ENCODE measurements around the gene ROR1.

Gene ROR1

GRCh38 chr1:63983391-63984256 lies 209.8 kb downstream of the ROR1 start:
- DNase-seq = no peak

DNA sequence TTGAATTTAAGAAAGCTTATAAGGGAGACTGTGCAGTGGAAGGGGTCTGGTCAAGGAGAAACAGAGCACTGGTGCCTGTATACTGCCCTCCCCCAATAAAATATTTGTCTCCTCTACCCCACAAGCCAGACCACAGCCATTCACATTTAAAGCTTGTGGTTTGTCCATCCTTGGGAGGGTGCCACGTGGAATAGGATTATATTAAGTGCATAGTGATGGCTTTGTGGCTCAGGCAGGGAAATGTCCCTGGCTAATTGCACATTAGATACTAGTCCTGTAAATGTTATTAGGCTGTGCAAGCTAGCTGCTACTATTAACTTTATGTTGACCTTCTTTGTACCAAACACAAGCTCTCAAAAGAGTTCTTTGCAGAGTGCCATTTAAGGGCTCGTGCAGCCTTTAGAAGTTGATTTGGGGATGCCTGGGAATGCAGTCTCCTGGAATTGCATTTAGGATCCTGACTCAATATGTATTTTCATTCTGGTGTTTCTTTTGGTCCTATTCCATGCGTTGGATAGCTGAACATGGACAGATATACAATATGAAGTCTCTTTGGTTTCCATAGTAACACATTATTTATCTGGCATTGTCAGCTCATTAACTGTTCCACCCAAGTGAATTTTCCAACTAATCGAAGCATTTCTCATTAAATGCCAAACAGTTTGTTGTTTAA lies 210.6 kb downstream of the ROR1 start:
- DNase-seq = no peak

DNA sequence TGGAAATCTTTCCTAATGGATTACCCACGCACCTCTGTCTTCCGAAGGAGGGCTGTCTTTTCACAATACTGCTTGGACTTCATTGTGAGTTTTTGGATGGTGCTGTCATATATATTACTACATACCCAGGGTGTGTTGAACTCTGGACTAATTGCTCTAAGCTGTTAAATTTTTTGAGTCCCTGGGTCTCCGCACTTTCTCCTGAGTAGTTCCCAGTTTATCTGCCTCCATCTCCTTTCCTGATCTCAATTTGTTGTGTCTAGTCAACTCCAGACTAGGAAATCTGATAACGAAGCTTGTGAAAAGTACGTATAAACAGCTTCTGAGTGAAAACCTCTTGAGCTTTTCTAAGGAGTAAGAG lies 211.1 kb downstream of the ROR1 start:
- no peak for DNase-seq

DNA sequence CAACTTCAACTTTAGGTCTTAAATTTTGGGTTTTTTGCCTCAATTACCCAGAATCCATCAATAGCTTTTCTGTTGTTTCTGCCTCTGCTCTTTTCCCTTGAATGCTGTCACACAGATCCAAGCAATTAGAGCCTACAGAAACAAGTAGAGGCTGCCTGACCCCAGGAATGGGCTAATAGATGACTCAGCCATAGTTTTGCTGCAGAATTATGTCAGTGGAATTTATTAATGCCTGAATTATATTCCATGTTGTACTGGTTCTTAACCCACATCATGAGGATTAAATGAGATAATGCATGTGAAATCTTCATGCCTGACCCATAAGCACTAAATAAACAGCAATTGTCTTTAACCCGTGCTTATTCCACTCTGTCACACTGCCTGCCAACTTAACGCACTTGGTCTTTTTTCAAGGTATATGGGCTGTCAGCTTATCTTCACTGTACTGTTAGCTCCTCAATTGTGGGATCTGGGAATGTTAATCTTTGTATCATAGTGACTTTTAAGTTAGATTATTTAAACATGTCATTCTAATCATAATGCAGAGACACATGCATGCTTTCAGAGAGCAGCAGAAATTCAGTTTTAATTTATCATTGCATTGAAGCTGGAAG lies 213.3 kb downstream of the ROR1 start:
- no peak for DNase-seq

- no peak for DNase-seq
Measured at GRCh38 chr1:63987628-63988024, 213.8 kb downstream of the ROR1 start.

- DNase-seq = no peak
Measured at GRCh38 chr1:63988941-63989340, 215.1 kb downstream of the ROR1 start.

DNA sequence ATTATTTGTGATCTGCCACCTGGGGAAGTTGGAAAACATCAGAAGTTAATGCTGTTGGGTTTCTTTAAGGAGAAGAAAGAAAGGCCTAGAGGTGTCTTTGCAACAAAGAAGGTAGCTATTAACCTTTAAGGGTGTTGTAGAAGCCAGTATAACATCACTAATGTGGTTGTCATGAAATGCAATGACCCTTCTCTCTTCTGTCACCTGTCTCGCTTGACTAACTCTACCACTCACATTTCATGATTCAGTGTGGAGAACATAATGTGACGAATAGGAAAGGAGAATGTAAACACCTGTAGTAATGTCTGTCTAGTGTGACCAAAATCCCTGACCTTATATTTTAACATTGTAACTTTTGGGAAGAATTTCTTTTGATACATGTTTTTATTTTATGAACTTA lies 217.9 kb downstream of the ROR1 start:
- DNase-seq = no peak

DNA sequence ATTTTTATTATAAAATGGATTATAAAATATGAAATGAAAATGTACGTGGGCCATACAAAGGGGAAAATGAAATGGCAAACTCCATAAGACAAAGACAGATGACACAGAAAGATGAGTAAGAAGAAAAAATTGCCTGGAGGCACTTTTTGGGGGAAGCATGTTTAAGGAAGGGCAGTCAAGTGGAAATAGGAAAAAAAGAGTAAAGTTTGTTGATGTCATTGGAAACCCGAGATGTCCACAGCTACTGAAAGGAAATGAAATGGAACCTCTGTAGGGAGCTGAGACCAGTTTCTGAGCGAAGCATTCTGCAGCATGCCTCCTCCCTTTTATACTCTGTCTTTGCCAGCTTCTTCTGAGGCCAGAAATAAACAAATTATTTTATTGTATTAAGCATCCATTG lies 226.2 kb downstream of the ROR1 start:
- DNase-seq = no peak

DNA sequence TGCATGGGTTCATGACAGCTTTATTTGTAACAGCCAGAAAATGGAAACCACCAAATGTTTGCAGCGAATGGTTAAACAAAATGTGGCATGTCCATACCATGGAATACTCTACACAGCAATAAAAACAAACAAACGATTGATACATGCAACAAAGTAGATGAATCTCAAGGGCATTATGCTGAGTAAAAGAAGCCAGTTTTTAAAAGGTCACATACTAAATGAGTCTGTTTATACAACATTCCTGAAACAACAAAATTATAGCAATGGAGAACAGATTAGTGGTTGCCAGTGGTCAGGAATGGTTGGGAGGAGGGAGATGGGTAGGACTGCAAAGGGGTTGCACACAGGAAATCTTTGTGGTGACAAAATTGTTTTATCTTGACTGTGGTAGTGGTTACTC lies 227.2 kb downstream of the ROR1 start:
- no peak for DNase-seq

DNA sequence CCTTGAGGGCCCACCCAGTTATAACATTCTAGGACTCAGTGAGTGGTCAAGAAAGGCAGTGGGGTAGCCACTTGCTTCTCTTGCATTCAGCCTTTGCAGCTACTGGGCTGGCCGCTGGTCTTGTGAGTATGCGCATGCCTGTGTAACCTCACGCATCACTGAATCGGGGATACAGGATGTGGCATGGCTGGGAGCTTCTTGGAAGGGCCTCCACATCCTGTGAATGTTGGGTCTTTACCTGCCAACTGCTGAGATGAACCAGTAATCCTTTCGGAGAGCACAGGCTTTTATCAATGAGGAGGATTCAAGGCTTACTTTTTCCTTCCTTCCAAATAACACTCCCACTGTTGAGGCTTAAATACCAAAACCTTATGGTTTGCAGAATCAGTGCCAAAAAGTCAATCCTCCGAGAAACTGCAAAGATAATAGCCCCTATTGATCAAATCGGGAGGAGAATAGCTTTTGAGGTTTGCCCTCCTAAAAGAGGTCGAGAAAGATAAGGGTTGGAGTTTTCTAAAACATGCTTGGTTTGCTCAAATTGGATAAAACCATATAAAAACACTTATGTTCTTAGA lies 230.7 kb downstream of the ROR1 start:
- DNase-seq = no peak

DNA sequence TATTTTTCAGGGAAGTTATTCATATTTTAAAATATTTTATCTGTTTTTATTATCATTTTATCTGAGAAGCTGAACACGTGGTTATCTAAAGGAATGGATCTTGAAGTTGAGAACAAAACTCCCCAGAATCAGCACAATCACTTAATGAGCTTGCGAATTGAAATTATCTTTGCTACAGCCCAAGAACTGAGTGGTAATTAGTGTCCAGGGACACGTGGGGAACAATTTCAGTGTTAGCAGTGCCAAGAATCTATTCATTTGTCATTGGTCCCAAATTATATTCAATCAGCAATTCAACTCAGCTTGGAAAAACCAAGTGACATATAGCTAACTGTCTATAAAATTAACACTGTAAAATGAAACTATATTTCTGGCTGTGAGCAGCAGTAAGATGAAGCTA lies 232.0 kb downstream of the ROR1 start:
- no peak for DNase-seq

- DNase-seq = peak; percentile 71
Measured at GRCh38 chr1:64006276-64007051, 232.6 kb downstream of the ROR1 start.

DNA sequence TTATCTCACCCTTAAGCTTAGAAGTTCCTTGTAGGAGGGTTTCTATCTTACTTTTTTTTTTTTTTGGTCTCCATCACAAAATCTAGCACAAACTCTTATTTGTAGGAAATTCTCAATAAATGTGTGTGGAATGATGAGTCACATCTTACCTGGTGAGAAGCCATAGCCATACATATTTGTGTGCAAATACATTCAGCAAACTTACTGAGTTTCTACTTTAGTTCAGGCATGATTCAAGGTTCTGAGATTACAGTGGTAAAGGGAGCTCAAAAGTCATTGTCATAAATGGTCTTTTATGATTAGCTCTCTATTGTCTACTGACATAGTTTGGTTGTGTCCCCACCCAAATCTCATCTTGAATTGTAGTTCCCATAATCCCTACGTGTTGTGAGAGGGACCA lies 236.5 kb downstream of the ROR1 start:
- no peak for DNase-seq

- no peak for DNase-seq
Measured at GRCh38 chr1:64013395-64013794, 239.6 kb downstream of the ROR1 start.

DNA sequence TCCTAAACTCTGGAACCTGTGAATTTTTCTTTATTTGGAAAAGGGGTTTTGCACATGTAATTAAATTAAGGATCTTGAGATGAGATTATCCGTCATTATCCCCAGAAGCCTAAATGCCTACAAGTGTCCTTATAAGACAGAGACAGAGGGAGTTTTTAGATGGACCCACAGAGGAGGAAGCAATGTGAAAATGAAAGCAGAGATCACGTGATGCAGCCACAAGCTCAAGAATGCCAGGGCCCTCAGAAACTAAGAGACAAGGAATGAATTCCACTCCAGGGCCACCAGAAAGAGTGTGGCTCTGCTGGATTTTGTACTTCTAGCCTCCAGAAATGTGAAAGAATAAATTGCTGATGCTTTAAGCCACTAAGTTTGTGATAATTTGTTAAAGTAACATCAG lies 246.0 kb downstream of the ROR1 start:
- no peak for DNase-seq

- no peak for DNase-seq
Measured at GRCh38 chr1:64021066-64021465, 247.2 kb downstream of the ROR1 start.

DNA sequence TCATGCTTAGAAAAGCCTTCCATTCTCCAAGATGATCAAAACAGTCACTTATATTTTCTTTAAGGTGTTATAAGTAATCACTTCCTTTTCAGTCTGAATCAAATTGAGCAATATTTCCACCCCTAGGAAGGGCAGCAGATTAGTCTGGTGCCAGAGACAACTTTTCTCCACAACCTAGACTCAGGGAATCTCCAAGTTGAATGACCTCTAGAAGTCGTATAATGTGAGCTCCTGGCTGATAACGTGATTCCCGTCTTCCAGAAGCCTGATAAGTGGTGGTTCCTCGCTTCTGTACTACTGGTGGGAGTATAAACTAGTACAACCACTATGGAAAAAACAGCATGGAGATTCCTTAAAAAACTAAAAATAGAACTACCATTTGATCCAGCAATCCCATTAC lies 251.2 kb downstream of the ROR1 start:
- no peak for DNase-seq

DNA sequence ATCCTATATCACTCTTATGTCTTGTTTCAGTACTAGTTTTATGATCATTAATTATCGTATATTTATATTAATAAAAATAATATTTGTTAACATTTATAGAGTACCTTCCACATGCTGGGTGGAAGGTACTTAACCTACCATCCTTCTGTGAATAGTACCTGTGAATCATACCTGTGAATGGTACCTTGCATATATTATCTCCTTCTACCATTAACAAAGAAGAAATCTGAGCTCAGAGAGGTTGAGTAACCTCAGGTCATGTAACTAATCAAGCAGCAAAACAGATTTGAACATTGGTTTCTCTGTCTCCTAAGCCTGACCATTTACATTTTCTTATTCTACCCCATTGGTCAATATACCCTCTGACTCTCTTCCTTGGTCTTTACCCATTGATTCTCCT lies 255.2 kb downstream of the ROR1 start:
- DNase-seq = no peak

DNA sequence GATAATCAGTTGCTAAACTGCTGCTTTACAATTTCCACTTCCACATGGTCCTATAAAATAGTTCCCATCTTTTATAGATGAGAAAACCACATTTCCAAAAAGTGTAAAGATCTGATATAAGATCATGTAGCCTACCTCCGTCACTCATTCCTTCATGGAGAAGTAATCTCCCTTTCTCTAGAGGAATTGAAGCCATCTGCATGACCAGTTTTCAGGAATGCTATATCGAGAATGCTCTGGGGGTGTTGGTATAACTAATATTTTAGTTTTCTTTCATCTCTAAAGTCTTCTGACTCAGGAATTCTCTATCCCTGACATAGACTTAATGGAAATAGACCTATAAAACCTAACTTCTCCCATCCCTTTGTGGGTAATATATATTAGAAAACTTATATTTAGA lies 256.6 kb downstream of the ROR1 start:
- DNase-seq = no peak

DNA sequence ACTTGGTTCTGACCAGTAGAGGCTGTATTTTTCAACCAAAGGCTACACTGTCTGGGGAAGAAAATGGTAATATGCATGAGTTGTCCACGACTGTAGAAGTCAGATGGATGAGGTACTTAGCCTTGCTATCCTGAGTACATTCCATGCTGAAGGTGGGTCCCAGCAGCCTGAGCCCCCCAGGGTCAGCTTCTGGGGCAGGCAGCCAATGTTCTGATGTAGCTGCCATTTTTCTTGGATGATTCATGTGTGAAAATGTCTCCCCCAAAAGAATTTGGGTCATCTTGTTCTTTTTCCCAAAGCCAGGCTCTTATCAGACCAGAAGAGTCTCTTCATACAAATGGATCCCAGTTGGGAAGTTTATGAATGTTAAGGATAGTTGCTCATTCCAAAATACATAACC lies 257.4 kb downstream of the ROR1 start:
- no peak for DNase-seq

DNA sequence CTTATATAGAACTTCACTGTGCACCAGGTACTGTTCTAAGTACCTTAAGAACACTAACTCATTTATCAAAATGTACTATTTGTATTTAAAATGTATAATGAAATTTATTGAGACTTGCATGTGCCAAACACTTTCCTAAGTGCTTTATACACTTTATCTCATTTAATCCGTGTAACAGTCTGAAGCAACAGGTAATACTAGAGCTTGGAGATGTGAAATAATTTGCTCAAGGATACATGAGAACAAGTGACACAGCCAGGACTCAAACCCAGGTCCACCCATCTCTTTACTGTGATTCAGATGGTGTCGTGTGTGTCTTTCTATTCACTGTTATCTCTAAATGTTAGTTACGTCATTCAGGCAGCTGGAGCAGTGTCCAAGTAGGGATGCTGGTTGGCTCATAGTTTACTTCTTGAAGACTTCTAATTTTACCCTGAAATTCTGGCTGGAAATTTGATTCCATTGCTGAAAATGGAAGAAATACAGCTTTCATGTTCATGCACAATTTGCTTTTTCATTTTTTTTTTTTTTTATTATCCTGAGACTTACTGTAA lies 259.9 kb downstream of the ROR1 start:
- DNase-seq = no peak

DNA sequence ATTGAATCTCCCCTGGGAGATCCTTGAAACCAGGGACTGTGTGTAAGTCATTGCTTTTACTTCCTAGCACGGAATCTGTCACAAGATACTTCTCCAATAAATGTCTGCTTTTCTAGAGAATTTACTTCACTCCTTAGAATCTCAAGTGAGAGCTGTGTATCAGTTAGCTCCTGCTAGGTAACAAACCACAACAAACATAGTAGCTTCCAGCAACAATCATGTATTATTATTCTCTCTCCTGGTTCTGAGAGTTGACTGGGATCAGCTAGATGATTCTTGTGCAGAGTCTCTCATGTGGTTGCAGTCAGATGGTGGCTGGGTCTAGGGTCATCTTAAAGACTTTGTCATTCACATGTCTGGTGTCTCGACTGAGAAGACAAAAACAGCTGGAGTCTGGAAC lies 262.7 kb downstream of the ROR1 start:
- no peak for DNase-seq

DNA sequence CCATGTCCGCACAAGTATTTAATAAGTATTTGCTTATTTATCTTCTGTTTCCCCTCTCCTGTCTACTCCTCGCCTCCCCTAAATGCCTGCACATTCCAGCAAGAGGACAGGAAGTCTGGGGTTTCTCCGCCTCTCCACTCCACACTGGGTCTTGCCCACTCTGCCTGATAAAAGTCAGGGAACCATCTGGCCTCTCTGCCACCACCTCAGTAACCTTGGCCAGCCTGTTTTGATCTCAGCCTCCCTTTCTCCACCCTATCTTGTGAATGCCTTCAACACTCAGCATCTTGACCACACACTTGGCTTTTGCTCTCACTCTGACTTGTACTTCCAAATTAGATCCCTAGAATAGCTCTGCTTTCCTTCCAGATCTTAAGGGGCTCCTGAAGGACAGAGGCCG lies 264.3 kb downstream of the ROR1 start:
- no peak for DNase-seq

All from SHP77 treated with DMSO at 0.1 percent for 48 hours (cell line).